Mesenchymal stem cell (in vitro differentiated cells and primary cell): ENCODE results near the gene ERBB4.

Source experiments
- DNase-seq: peaks from one replicate; pipeline ENCODE4 v3.0.0-alpha.2; 2013
- H2AFZ ChIP-seq: one replicate; pipeline ENCODE4 v1.6.1; 2013; ENCODE audit warnings: low read depth, mild to moderate bottlenecking, control low read depth, inconsistent platforms, low read length, moderate library complexity
- H2AK5ac ChIP-seq: 2 replicates; pipeline ENCODE4 v1.6.1; 2013; ENCODE audit warnings: low read length, moderate library complexity, mild to moderate bottlenecking, inconsistent platforms; ENCODE audit not compliant: severe bottlenecking
- H2BK120ac ChIP-seq: one replicate; pipeline ENCODE4 v1.6.1; 2013; ENCODE audit warnings: low read depth, mild to moderate bottlenecking, inconsistent platforms, low read length, moderate library complexity
- H2BK12ac ChIP-seq, 2 experiments: one replicate each; pipeline ENCODE4 v1.6.1; 2013; ENCODE audit warnings: inconsistent platforms in 2 of 2, low read length in 2 of 2, mild to moderate bottlenecking in 2 of 2, moderate library complexity in 2 of 2, control low read depth in 1 of 2
- H2BK15ac ChIP-seq: one replicate; pipeline ENCODE4 v1.6.1; 2013; ENCODE audit warnings: mild to moderate bottlenecking, low read depth, inconsistent platforms; ENCODE audit not compliant: poor library complexity, severe bottlenecking
- H2BK5ac ChIP-seq: 2 replicates; pipeline ENCODE4 v1.6.1; 2013; ENCODE audit warnings: low read depth, mild to moderate bottlenecking, low read length, control low read depth, inconsistent platforms; ENCODE audit not compliant: poor library complexity, severe bottlenecking
- H3K14ac ChIP-seq, 2 experiments: one replicate each; pipeline ENCODE4 v1.6.1; 2013; ENCODE audit warnings: inconsistent platforms in 2 of 2, low read length in 2 of 2, control low read depth in 1 of 2, mild to moderate bottlenecking in 1 of 2, moderate library complexity in 1 of 2
- H3K18ac ChIP-seq, 2 experiments: one replicate each; pipeline ENCODE4 v1.6.1; 2013; ENCODE audit warnings: inconsistent platforms in 2 of 2, low read length in 2 of 2, control low read depth in 1 of 2, low read depth in 1 of 2, mild to moderate bottlenecking in 1 of 2
- H3K23ac ChIP-seq, 2 experiments: one replicate each; pipeline ENCODE4 v1.6.1; 2013; ENCODE audit warnings: inconsistent platforms in 2 of 2, low read length in 2 of 2, mild to moderate bottlenecking in 2 of 2, moderate library complexity in 2 of 2, control low read depth in 1 of 2
- H3K27ac ChIP-seq: 2 replicates; pipeline ENCODE4 v1.5.1; 2013; ENCODE audit warnings: mild to moderate bottlenecking, moderate library complexity, low read length, control low read depth, inconsistent platforms; ENCODE audit not compliant: poor library complexity, severe bottlenecking
- H3K27me3 ChIP-seq, 2 experiments: 2 replicates each; pipeline versions ENCODE4 v1.6.1 to v1.7.0; 2013; ENCODE audit warnings: low read length in 2 of 2, mild to moderate bottlenecking in 2 of 2, moderate library complexity in 2 of 2, control low read depth in 1 of 2, inconsistent platforms in 1 of 2; ENCODE audit not compliant: control insufficient read depth in 1 of 2, insufficient read depth in 1 of 2
- H3K36me3 ChIP-seq, 2 experiments: 2 replicates each; pipeline versions ENCODE4 v1.6.1 to v1.7.0; 2013; ENCODE audit warnings: low read length in 2 of 2, control low read depth in 1 of 2, inconsistent platforms in 1 of 2, low read depth in 1 of 2, mild to moderate bottlenecking in 1 of 2; ENCODE audit not compliant: insufficient read depth in 2 of 2, control insufficient read depth in 1 of 2
- H3K4ac ChIP-seq, 2 experiments: one replicate each; pipeline ENCODE4 v1.6.1; 2013; ENCODE audit warnings: inconsistent platforms in 2 of 2, low read length in 2 of 2, mild to moderate bottlenecking in 2 of 2, moderate library complexity in 2 of 2, control low read depth in 1 of 2, low read depth in 1 of 2
- H3K4me1 ChIP-seq: 2 replicates; pipeline ENCODE4 v1.6.1; 2013; ENCODE audit warnings: low read depth, low read length, control low read depth; ENCODE audit not compliant: control insufficient read depth, insufficient read depth
- H3K4me2 ChIP-seq: 2 replicates; pipeline ENCODE4 v1.6.1; 2013; ENCODE audit warnings: low read length, mild to moderate bottlenecking, inconsistent platforms; ENCODE audit not compliant: poor library complexity, severe bottlenecking
- H3K4me3 ChIP-seq, 2 experiments: 2 replicates each; pipeline versions ENCODE4 v1.5.1 to v1.7.0; 2013; ENCODE audit warnings: low read length in 2 of 2, mild to moderate bottlenecking in 2 of 2, control low read depth in 1 of 2, low read depth in 1 of 2; ENCODE audit not compliant: insufficient read depth in 1 of 2
- H3K79me1 ChIP-seq: replicated peaks from 2 replicates; pipeline ENCODE4 v1.6.1; 2013; ENCODE audit warnings: mild to moderate bottlenecking, control low read depth, low read length, inconsistent platforms; ENCODE audit not compliant: poor library complexity, severe bottlenecking
- H3K9ac ChIP-seq: 2 replicates; pipeline ENCODE4 v1.7.0; 2013; ENCODE audit warnings: mild to moderate bottlenecking, low read length, moderate library complexity
- H3K9me3 ChIP-seq: 2 replicates; pipeline ENCODE4 v1.7.0; 2013; ENCODE audit warnings: mild to moderate bottlenecking, low read length; ENCODE audit not compliant: control insufficient read depth
- H4K8ac ChIP-seq: one replicate; pipeline ENCODE4 v1.6.1; 2013; ENCODE audit warnings: inconsistent platforms, mild to moderate bottlenecking, low read length, moderate library complexity
- H4K91ac ChIP-seq: one replicate; pipeline ENCODE4 v1.6.1; 2013; ENCODE audit warnings: mild to moderate bottlenecking, low read length, inconsistent platforms
- WGBS: methylation state at CpG from one replicate; pipeline ENCODE4 v1.1.7; 2013; ENCODE audit warnings: mixed read lengths; 5-methylcytosine and 5-hydroxymethylcytosine counted together

The ERBB4 gene

GRCh38 chr2:211879323-211879722 is 659.3 kb downstream of the ERBB4 start:
- no peak overlapping the region for H4K91ac ChIP-seq
- H3K23ac ChIP-seq = no peak overlapping the region
- H3K18ac ChIP-seq = no peak overlapping the region

GRCh38 chr2:211877061-211877460 is 661.5 kb downstream of the ERBB4 start:
- Histone ChIP-seq H4K8ac (no peak overlapping the region), H3K23ac (no peak overlapping the region), H2AK5ac (no peak overlapping the region), H2AFZ (no peak overlapping the region), H2BK15ac (no peak overlapping the region), H2BK120ac (no peak overlapping the region), H3K4ac (no peak overlapping the region), H2BK12ac (no peak overlapping the region), H3K79me1 (no peaks in the 10 kb centered on the region), H3K27me3 (no peaks in the 10 kb centered on the region), H3K36me3 (no peaks in the 10 kb centered on the region), H4K91ac (no peak overlapping the region), H3K18ac (no peak overlapping the region), H3K4me1 (no peaks in the 10 kb centered on the region), H3K4me3 (no peak overlapping the region), H3K9ac (no peak overlapping the region), H3K14ac (no peak overlapping the region), H3K27ac (no peak overlapping the region), H3K9me3 (no peaks in the 10 kb centered on the region), H2BK5ac (no peak overlapping the region), H3K4me2 (no peak overlapping the region)
- WGBS = 79% methylated on average over 4 of the region's 4 CpGs
- peak; percentile 12 for DNase-seq

More at GRCh38 chr2:211879323-211879722, 659.3 kb downstream of the ERBB4 start:
- Histone ChIP-seq H2BK15ac (no peak overlapping the region), H2BK12ac (no peak overlapping the region), H3K27me3 (no peaks in the 10 kb centered on the region), H3K14ac (no peak overlapping the region), H3K79me1 (no peaks in the 10 kb centered on the region), H2BK120ac (no peak overlapping the region), H3K9ac (no peak overlapping the region), H3K4ac (no peak overlapping the region), H3K4me2 (no peak overlapping the region), H2AK5ac (no peak overlapping the region), H2AFZ (no peak overlapping the region), H3K27ac (no peak overlapping the region), H3K4me3 (no peak overlapping the region), H3K36me3 (no peaks in the 10 kb centered on the region), H3K9me3 (no peaks in the 10 kb centered on the region), H3K4me1 (no peaks in the 10 kb centered on the region), H4K8ac (no peak overlapping the region), H2BK5ac (no peak overlapping the region)
- DNase-seq = peak; percentile 31

- Histone ChIP-seq H2BK12ac (no peak overlapping the region), H3K27ac (no peak overlapping the region), H2BK5ac (no peak overlapping the region), H3K23ac (no peak overlapping the region), H2AK5ac (no peak overlapping the region), H2AFZ (no peak overlapping the region), H3K79me1 (no peaks in the 10 kb centered on the region), H4K8ac (no peak overlapping the region), H3K14ac (no peak overlapping the region), H3K4me1 (no peaks in the 10 kb centered on the region), H3K18ac (no peak overlapping the region), H4K91ac (no peak overlapping the region), H3K4ac (no peak overlapping the region), H3K4me3 (no peak overlapping the region), H3K9ac (no peak overlapping the region), H2BK15ac (no peak overlapping the region), H2BK120ac (no peak overlapping the region), H3K9me3 (no peaks in the 10 kb centered on the region), H3K27me3 (no peaks in the 10 kb centered on the region), H3K36me3 (no peaks in the 10 kb centered on the region), H3K4me2 (no peak overlapping the region)
- peak; percentile 29 for DNase-seq
Observed at GRCh38 chr2:211875488-211875887, 663.1 kb downstream of the ERBB4 start.

GRCh38 chr2:211868996-211869533 is 669.5 kb downstream of the ERBB4 start:
- 91% methylated on average over 2 of the region's 3 CpGs for WGBS
- no peak overlapping the region for H3K4me3 ChIP-seq
- DNase-seq = no peak

More at GRCh38 chr2:211868996-211869533, 669.5 kb downstream of the ERBB4 start:
- no peak overlapping the region for H3K27ac ChIP-seq
- no peak overlapping the region for H2BK120ac ChIP-seq
- H3K79me1 ChIP-seq = no peaks in the 10 kb centered on the region
- H2AK5ac ChIP-seq = no peak overlapping the region
- H3K18ac ChIP-seq = peak overlapping the region; percentile 54 to 62
- peak overlapping the region; percentile 81 for H2AFZ ChIP-seq
- H3K14ac ChIP-seq = peak overlapping the region in 1 of 2 experiments; percentile 28
- no peaks in the 10 kb centered on the region for H3K36me3 ChIP-seq
- H3K27me3 ChIP-seq = no peaks in the 10 kb centered on the region
- H3K9me3 ChIP-seq = no peaks in the 10 kb centered on the region
- no peaks in the 10 kb centered on the region for H3K4me1 ChIP-seq
- H3K4me2 ChIP-seq = no peak overlapping the region
- H2BK12ac ChIP-seq = peak overlapping the region in 1 of 2 experiments; percentile 42
- H4K8ac ChIP-seq = peak overlapping the region; percentile 41
- peak overlapping the region in 1 of 2 experiments; percentile 17 for H3K4ac ChIP-seq
- H4K91ac ChIP-seq = no peak overlapping the region
- no peak overlapping the region for H2BK5ac ChIP-seq
- no peak overlapping the region for H3K9ac ChIP-seq
- no peak overlapping the region for H3K23ac ChIP-seq
- H2BK15ac ChIP-seq = no peak overlapping the region
